ENCODE results near the gene RIOK3. TPM values are rescaled to one million over a fixed set of nuclear protein-coding genes. Genes with fewer than 3 reads are reported as not detected.

RIOK3 gene
- total RNA-seq, 6 experiments from 2014 or later: 37.9 to 46.1 (median 42.4) TPM

GRCh38 chr18:23524213-23524707 lies 71.2 kb downstream of the RIOK3 start:
- no peaks in the 10 kb centered on the region for H3K9me3 Mint-ChIP-seq
- peaks cover 62% of the 10 kb centered on the region for H3K36me3 Mint-ChIP-seq (ENCODE audit: low read depth)
- no peak for TF ChIP-seq CTCF (IDR thresholded peaks at IDR 0.05)
- H3K27ac Mint-ChIP-seq: peak overlapping the region; percentile 8; the same call in 1 of the 2 replicates
- no peak for DNase-seq
- peaks cover 56% of the 10 kb centered on the region for H3K4me1 Mint-ChIP-seq (ENCODE audit: low read depth)
- no peaks in the 10 kb centered on the region; the same call in 1 of the 2 replicates for H3K27me3 Mint-ChIP-seq (ENCODE audit: insufficient read depth)
- no peak overlapping the region for H3K4me3 Mint-ChIP-seq

- Mint-ChIP-seq H3K4me1 (ENCODE audit: low read depth) (peaks cover 54% of the 10 kb centered on the region), H3K27me3 (ENCODE audit: insufficient read depth) (no peaks in the 10 kb centered on the region; the same call in 1 of the 2 replicates), H3K36me3 (ENCODE audit: low read depth) (peaks cover 61% of the 10 kb centered on the region), H3K9me3 (no peaks in the 10 kb centered on the region), H3K4me3 (no peak overlapping the region), H3K27ac (peak overlapping the region; percentile 35; the same call in 1 of the 2 replicates)
- TF ChIP-seq CTCF (IDR thresholded peaks at IDR 0.05): no peak
- DNase-seq: no peak
Observed at GRCh38 chr18:23526501-23527063, 73.5 kb downstream of the RIOK3 start.

- no peak for DNase-seq
- Mint-ChIP-seq H3K27me3 (ENCODE audit: insufficient read depth) (no peaks in the 10 kb centered on the region; the same call in 1 of the 2 replicates), H3K36me3 (ENCODE audit: low read depth) (peaks cover 70% of the 10 kb centered on the region), H3K27ac (peak overlapping the region; percentile 73), H3K4me1 (ENCODE audit: low read depth) (peaks cover 40% of the 10 kb centered on the region), H3K4me3 (peak overlapping the region; percentile 18), H3K9me3 (no peaks in the 10 kb centered on the region)
- TF ChIP-seq CTCF (IDR thresholded peaks at IDR 0.05): peak; percentile 40
Observed at GRCh38 chr18:23528580-23529472, 75.7 kb downstream of the RIOK3 start.

- no peak for TF ChIP-seq CTCF (IDR thresholded peaks at IDR 0.05)
- Mint-ChIP-seq H3K4me3 (peak overlapping the region; percentile 18), H3K4me1 (ENCODE audit: low read depth) (peaks cover 36% of the 10 kb centered on the region), H3K27me3 (ENCODE audit: insufficient read depth) (no peaks in the 10 kb centered on the region; the same call in 1 of the 2 replicates), H3K36me3 (ENCODE audit: low read depth) (peaks cover 71% of the 10 kb centered on the region), H3K9me3 (no peaks in the 10 kb centered on the region), H3K27ac (peak overlapping the region; percentile 73)
- DNase-seq: peak; percentile 54
Observed at GRCh38 chr18:23529604-23530003, 76.5 kb downstream of the RIOK3 start.

- DNase-seq: no peak
- Mint-ChIP-seq H3K36me3 (ENCODE audit: low read depth) (peaks cover 76% of the 10 kb centered on the region), H3K9me3 (no peaks in the 10 kb centered on the region), H3K4me3 (no peak overlapping the region), H3K4me1 (ENCODE audit: low read depth) (peaks cover 36% of the 10 kb centered on the region), H3K27ac (peak overlapping the region; percentile 73), H3K27me3 (ENCODE audit: insufficient read depth) (no peaks in the 10 kb centered on the region; the same call in 1 of the 2 replicates)
- no peak for TF ChIP-seq CTCF (IDR thresholded peaks at IDR 0.05)
Observed at GRCh38 chr18:23530195-23530594, 77.1 kb downstream of the RIOK3 start.

Data from HFFc6 (cell line).